Fibroblast of lung (primary cell): ENCODE measurements around the gene CDC26. TPM values are rescaled to one million over a fixed set of nuclear protein-coding genes. Genes with fewer than 3 reads are reported as not detected.
A peak's percentile ranks its signal among the peaks of the same experiment; 100 is the strongest.

Experiments used
- DNase-seq, 2 donors: peaks; one replicate each; pipeline versions ENCODE4 v3.0.0 to v3.0.0-alpha.2; 2010; ENCODE audit warnings: low read depth in 2 of 2
- H2AFZ ChIP-seq: 2 replicates; pipeline ENCODE4 v1.5.1; 2012; ENCODE audit warnings: low read length, control low read depth, inconsistent platforms
- H3K27ac ChIP-seq: 2 replicates; pipeline ENCODE4 v1.5.1; 2011; ENCODE audit warnings: low read length, control low read depth; ENCODE audit not compliant: insufficient read depth
- H3K27me3 ChIP-seq: 2 replicates; pipeline ENCODE4 v1.5.1; 2011; ENCODE audit warnings: mild to moderate bottlenecking, low read length; ENCODE audit not compliant: control insufficient read depth, insufficient read depth
- H3K36me3 ChIP-seq: 2 replicates; pipeline ENCODE4 v1.5.1; 2011; ENCODE audit warnings: low read length; ENCODE audit not compliant: control insufficient read depth, insufficient read depth
- H3K4me1 ChIP-seq: 2 replicates; pipeline ENCODE4 v1.5.1; 2011; ENCODE audit warnings: low read length; ENCODE audit not compliant: control insufficient read depth, insufficient read depth; ENCODE audit errors: extremely low read depth
- H3K4me2 ChIP-seq: 2 replicates; pipeline ENCODE4 v1.5.1; 2011; ENCODE audit warnings: low read length, control low read depth; ENCODE audit not compliant: insufficient read depth; ENCODE audit errors: extremely low read depth
- H3K4me3 ChIP-seq, 4 experiments: fragments of 200-600 bp in 1 of 4; sonication (generic) in 1 of 4; replicated peaks in 1 of 4; 2 replicates each; pipeline ENCODE4 v1.5.1; 2011 to 2016; ENCODE audit warnings: low read length in 4 of 4, low read depth in 3 of 4, mild to moderate bottlenecking in 3 of 4, control low read depth in 2 of 4, inconsistent platforms in 1 of 4, mixed read lengths in 1 of 4; ENCODE audit not compliant: insufficient read depth in 1 of 4; ENCODE audit errors: control extremely low read depth in 1 of 4
- H3K79me2 ChIP-seq: 2 replicates; pipeline ENCODE4 v1.5.1; 2012; ENCODE audit warnings: mild to moderate bottlenecking, low read length, inconsistent platforms; ENCODE audit not compliant: control insufficient read depth, insufficient read depth
- H3K9ac ChIP-seq: 2 replicates; pipeline ENCODE4 v1.5.1; 2011; ENCODE audit warnings: mild to moderate bottlenecking, low read length, control low read depth; ENCODE audit not compliant: insufficient read depth
- H3K9me3 ChIP-seq: 2 replicates; pipeline ENCODE4 v1.5.1; 2012; ENCODE audit warnings: low read depth, low read length; ENCODE audit not compliant: control insufficient read depth, insufficient read depth
- H4K20me1 ChIP-seq: 2 replicates; pipeline ENCODE4 v1.5.1; 2011; ENCODE audit warnings: low read length; ENCODE audit not compliant: control insufficient read depth, insufficient read depth; ENCODE audit errors: extremely low read depth
- CTCF ChIP-seq, 2 donors: IDR thresholded peaks in 1 of 2; conservative IDR thresholded peaks in 1 of 2; 1 replicate in 1 of 2; 2 replicates in 1 of 2; pipeline ENCODE4 v1.5.1; 2011 to 2012; ENCODE audit warnings: low read length in 2 of 2, control low read depth in 1 of 2, inconsistent platforms in 1 of 2, low read depth in 1 of 2, mild to moderate bottlenecking in 1 of 2
- EZH2 ChIP-seq: IDR thresholded peaks from 2 replicates; pipeline ENCODE4 v1.5.1; 2012; ENCODE audit warnings: low read length, control low read depth, mild to moderate bottlenecking; ENCODE audit errors: missing control alignments
- polyA plus RNA-seq, 2 donors: library from polyadenylated mRNA; depleted of rRNA in 1 of 2; stranded (reverse) in 1 of 2; unstranded in 1 of 2; fragments of >200 nt; gene quantifications; 2 replicates each; pipeline ENCODE4 v1.2.1, GENCODE V29; 2011 to 2012; ENCODE audit warnings: missing spikeins in 1 of 2
- total RNA-seq: library from RNA; depleted of rRNA; stranded (reverse); fragments of >200 nt; gene quantifications from 2 replicates; pipeline ENCODE4 v1.2.1, GENCODE V29; 2014

The CDC26 gene
- total and polyA plus RNA-seq, 2 donors (not counting 1 experiment from before 2014, with no cell fraction given): 33.9 to 63.2 TPM

- TF ChIP-seq CTCF (conservative IDR thresholded peaks at IDR 0.05 in 1 of 2, IDR thresholded peaks at IDR 0.05 in 1 of 2; ENCODE audit: low read depth in 1 of 2, low read length in 2 of 2) (no peak), EZH2 (no peak)
- no peak overlapping the region for H3K27ac ChIP-seq
- DNase-seq: no peak
These were observed 39.9 kb upstream of the CDC26 start for GRCh38 chr9:113315231-113315630.

GRCh38 chr9:113313261-113313660 lies 37.9 kb upstream of the CDC26 start:
- H3K36me3 ChIP-seq: no peaks in the 10 kb centered on the region

More at GRCh38 chr9:113315231-113315630, 39.9 kb upstream of the CDC26 start:
- Histone ChIP-seq H3K9me3 (no peaks in the 10 kb centered on the region), H3K36me3 (no peaks in the 10 kb centered on the region), H3K4me2 (no peak overlapping the region), H3K9ac (no peak overlapping the region), H3K4me3 (no peak overlapping the region), H3K79me2 (no peaks in the 10 kb centered on the region), H4K20me1 (no peaks in the 10 kb centered on the region), H3K4me1 (no peaks in the 10 kb centered on the region), H2AFZ (no peak overlapping the region), H3K27me3 (no peaks in the 10 kb centered on the region)

GRCh38 chr9:113311961-113312360 lies 36.6 kb upstream of the CDC26 start:
- peak in 1 of 2 donors; percentile 32 for DNase-seq

More at GRCh38 chr9:113313261-113313660, 37.9 kb upstream of the CDC26 start:
- H3K4me1 ChIP-seq: no peaks in the 10 kb centered on the region
- H3K27ac ChIP-seq: no peak overlapping the region
- H3K9me3 ChIP-seq: no peaks in the 10 kb centered on the region
- no peak overlapping the region for H2AFZ ChIP-seq
- no peaks in the 10 kb centered on the region for H3K79me2 ChIP-seq
- DNase-seq: no peak
- H3K9ac ChIP-seq: no peak overlapping the region
- no peak overlapping the region for H3K4me3 ChIP-seq
- H4K20me1 ChIP-seq: no peaks in the 10 kb centered on the region
- H3K27me3 ChIP-seq: no peaks in the 10 kb centered on the region
- no peak for TF ChIP-seq EZH2
- TF ChIP-seq CTCF (conservative IDR thresholded peaks at IDR 0.05 in 1 of 2, IDR thresholded peaks at IDR 0.05 in 1 of 2; ENCODE audit: low read depth in 1 of 2, low read length in 2 of 2): no peak
- H3K4me2 ChIP-seq: no peak overlapping the region

More at GRCh38 chr9:113311961-113312360, 36.6 kb upstream of the CDC26 start:
- Histone ChIP-seq H3K9ac (no peak overlapping the region), H3K27me3 (no peaks in the 10 kb centered on the region), H3K4me1 (no peaks in the 10 kb centered on the region), H3K79me2 (no peaks in the 10 kb centered on the region), H2AFZ (no peak overlapping the region), H3K4me2 (no peak overlapping the region), H3K27ac (no peak overlapping the region), H3K9me3 (no peaks in the 10 kb centered on the region), H3K4me3 (no peak overlapping the region), H3K36me3 (no peaks in the 10 kb centered on the region), H4K20me1 (no peaks in the 10 kb centered on the region)
- TF ChIP-seq EZH2 (no peak), CTCF (conservative IDR thresholded peaks at IDR 0.05 in 1 of 2, IDR thresholded peaks at IDR 0.05 in 1 of 2; ENCODE audit: low read depth in 1 of 2, low read length in 2 of 2) (no peak)
